ENCODE measurements around the gene MAN1A2. TPM values are rescaled to one million over a fixed set of nuclear protein-coding genes. Genes with fewer than 3 reads are reported as not detected.
A peak's percentile ranks its signal among the peaks of the same experiment; 100 is the strongest.

Gene MAN1A2
- total and polyA plus RNA-seq, 4 donors, result 6.4 to 56.3 (median 25.3) TPM

DNA sequence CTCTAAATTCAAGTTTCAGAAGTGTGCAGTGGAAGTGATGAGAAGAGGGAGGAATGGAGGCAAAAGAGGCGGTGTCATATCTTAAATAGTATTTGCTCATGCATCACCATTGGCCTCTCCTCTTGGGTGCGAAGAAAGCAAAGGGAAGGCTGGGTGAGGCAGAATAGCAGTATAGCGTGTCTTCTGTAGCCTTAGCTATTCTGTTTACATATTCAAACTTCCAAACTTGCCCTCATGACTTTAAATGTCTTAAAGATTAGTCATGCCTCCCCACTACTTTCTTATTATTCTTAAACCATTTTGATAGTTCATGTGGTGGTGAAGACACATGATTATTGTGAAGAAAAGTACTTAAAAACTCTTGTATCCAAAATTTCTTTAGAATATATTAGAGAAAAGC lies 134.0 kb downstream of the MAN1A2 start:
- no peak overlapping the region for H3K4me3 ChIP-seq
- no peak overlapping the region for H3K9ac ChIP-seq (ENCODE audit: insufficient read depth in 1 of 2, low read length in 2 of 2)
- H3K36me3 ChIP-seq (ENCODE audit: control insufficient read depth in 4 of 4, insufficient read depth in 4 of 4, low read length in 4 of 4), result peaks cover 0 to 11% (median 5%) of the 10 kb centered on the region in 4 donors
- no peaks in the 10 kb centered on the region for H3K4me1 ChIP-seq (ENCODE audit: control insufficient read depth in 5 of 5, insufficient read depth in 5 of 5, low read length in 5 of 5)
- no peak overlapping the region for H3K27ac ChIP-seq (ENCODE audit: low read depth in 1 of 2, low read length in 1 of 2)
- DNase-seq (no peak), ATAC-seq (ENCODE audit: insufficient read depth, low FRiP score) (no peak)
- no peaks in the 10 kb centered on the region for H3K27me3 ChIP-seq (ENCODE audit: control insufficient read depth in 3 of 3, insufficient read depth in 3 of 3, low read length in 2 of 3)
- WGBS, 2 donors, result 91 to 95% methylated on average over 3 of the region's 3 CpGs
- no peaks in the 10 kb centered on the region for H3K9me3 ChIP-seq (ENCODE audit: control insufficient read depth in 4 of 4, insufficient read depth in 3 of 4, low read length in 3 of 4)
- TF ChIP-seq CTCF (IDR thresholded peaks at IDR 0.05; ENCODE audit: control extremely low read depth, extremely low read depth), result no peak

- no peak for ATAC-seq (ENCODE audit: insufficient read depth, low FRiP score)
- no peak for TF ChIP-seq CTCF (IDR thresholded peaks at IDR 0.05; ENCODE audit: control extremely low read depth, extremely low read depth)
- Histone ChIP-seq H3K4me1 (ENCODE audit: control insufficient read depth in 5 of 5, insufficient read depth in 5 of 5, low read length in 5 of 5) (no peaks in the 10 kb centered on the region), H3K27me3 (ENCODE audit: control insufficient read depth in 3 of 3, insufficient read depth in 3 of 3, low read length in 2 of 3) (no peaks in the 10 kb centered on the region), H3K4me3 (no peak overlapping the region), H3K9ac (ENCODE audit: insufficient read depth in 1 of 2, low read length in 2 of 2) (no peak overlapping the region), H3K36me3 (ENCODE audit: control insufficient read depth in 4 of 4, insufficient read depth in 4 of 4, low read length in 4 of 4) (peaks cover 0 to 2% (median 0%) of the 10 kb centered on the region in 4 donors), H3K9me3 (ENCODE audit: control insufficient read depth in 4 of 4, insufficient read depth in 3 of 4, low read length in 3 of 4) (no peaks in the 10 kb centered on the region), H3K27ac (ENCODE audit: low read depth in 1 of 2, low read length in 1 of 2) (no peak overlapping the region)
- WGBS, 2 donors, result 89 to 93% methylated on average over 3 of the region's 3 CpGs
- no peak for DNase-seq
Measured at GRCh38 chr1:117511273-117511672, 144.0 kb downstream of the MAN1A2 start.

- Histone ChIP-seq H3K4me1 (ENCODE audit: control insufficient read depth in 5 of 5, insufficient read depth in 5 of 5, low read length in 5 of 5) (no peaks in the 10 kb centered on the region), H3K9ac (ENCODE audit: insufficient read depth in 1 of 2, low read length in 2 of 2) (no peak overlapping the region), H3K9me3 (ENCODE audit: control insufficient read depth in 4 of 4, insufficient read depth in 3 of 4, low read length in 3 of 4) (no peaks in the 10 kb centered on the region), H3K27me3 (ENCODE audit: control insufficient read depth in 3 of 3, insufficient read depth in 3 of 3, low read length in 2 of 3) (no peaks in the 10 kb centered on the region), H3K27ac (ENCODE audit: low read depth in 1 of 2, low read length in 1 of 2) (no peak overlapping the region), H3K36me3 (ENCODE audit: control insufficient read depth in 4 of 4, insufficient read depth in 4 of 4, low read length in 4 of 4) (peaks cover 0 to 4% (median 0%) of the 10 kb centered on the region in 4 donors), H3K4me3 (no peak overlapping the region)
- 9 to 14% methylated on average over 1 of the region's 1 CpG for WGBS, 2 donors
- DNase-seq (peak in 2 of 3 donors; percentile 39 to 51), ATAC-seq (ENCODE audit: insufficient read depth, low FRiP score) (no peak)
- TF ChIP-seq CTCF (IDR thresholded peaks at IDR 0.05; ENCODE audit: control extremely low read depth, extremely low read depth), result peak; percentile 36
Measured at GRCh38 chr1:117512728-117513321, 145.6 kb downstream of the MAN1A2 start.

DNA sequence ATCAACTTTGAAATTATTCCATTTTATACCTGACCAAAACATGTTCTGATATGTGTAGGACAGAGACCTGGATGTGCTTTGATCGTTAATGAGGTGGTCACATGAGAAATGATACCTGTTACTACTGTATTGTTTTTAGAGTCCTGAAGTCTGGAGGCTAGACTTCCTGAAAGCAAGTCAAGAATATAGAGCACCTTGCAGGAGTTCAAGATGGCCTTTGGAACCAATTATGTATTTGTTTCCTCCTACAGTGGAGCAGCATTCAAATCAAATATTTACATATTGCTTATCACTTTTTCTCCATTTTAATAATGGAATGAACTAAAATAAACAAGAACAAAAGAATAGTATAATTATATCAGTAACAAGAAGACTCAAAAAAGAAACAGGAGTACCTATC lies 155.9 kb downstream of the MAN1A2 start:
- Histone ChIP-seq H3K27me3 (ENCODE audit: control insufficient read depth in 3 of 3, insufficient read depth in 3 of 3, low read length in 2 of 3) (no peaks in the 10 kb centered on the region), H3K4me1 (ENCODE audit: control insufficient read depth in 5 of 5, insufficient read depth in 5 of 5, low read length in 5 of 5) (no peaks in the 10 kb centered on the region), H3K9ac (ENCODE audit: insufficient read depth in 1 of 2, low read length in 2 of 2) (no peak overlapping the region), H3K4me3 (no peak overlapping the region), H3K36me3 (ENCODE audit: control insufficient read depth in 4 of 4, insufficient read depth in 4 of 4, low read length in 4 of 4) (peaks cover 0 to 5% (median 2%) of the 10 kb centered on the region in 4 donors), H3K27ac (ENCODE audit: low read depth in 1 of 2, low read length in 1 of 2) (no peak overlapping the region), H3K9me3 (ENCODE audit: control insufficient read depth in 4 of 4, insufficient read depth in 3 of 4, low read length in 3 of 4) (no peaks in the 10 kb centered on the region)
- TF ChIP-seq CTCF (IDR thresholded peaks at IDR 0.05; ENCODE audit: control extremely low read depth, extremely low read depth), result no peak
- DNase-seq, result no peak
- 96 to 100% methylated on average over 1 of the region's 1 CpG for WGBS, 2 donors
- ATAC-seq (ENCODE audit: insufficient read depth, low FRiP score), result no peak

Data from lung (tissue), 12 donors.